ENCODE measurements around the gene NT5E. TPM values are rescaled to one million over a fixed set of nuclear protein-coding genes. Genes with fewer than 3 reads are reported as not detected.

NT5E gene
- total RNA-seq, 1 experiment from 2014 or later = 0.81 TPM

- no peak for TF ChIP-seq ZNF281 (CRISPR knock-in tag; IDR thresholded peaks at IDR 0.05)
- no peak for TF ChIP-seq SMAD3 (CRISPR knock-in tag; IDR thresholded peaks at IDR 0.05; ENCODE audit: borderline replicate concordance)
- TF ChIP-seq JAZF1 (CRISPR knock-in tag; IDR thresholded peaks at IDR 0.05) = no peak
- no peak for TF ChIP-seq ZNF138 (CRISPR knock-in tag; conservative IDR thresholded peaks at IDR 0.05)
- no peak for TF ChIP-seq RELA (CRISPR knock-in tag; IDR thresholded peaks at IDR 0.05; ENCODE audit: borderline replicate concordance)
- no peak for TF ChIP-seq CREM (CRISPR knock-in tag; IDR thresholded peaks at IDR 0.05)
- no peak for TF ChIP-seq ZMAT4 (CRISPR knock-in tag; IDR thresholded peaks at IDR 0.05)
- no peak for TF ChIP-seq E2F4 (CRISPR knock-in tag; IDR thresholded peaks at IDR 0.05; ENCODE audit: borderline replicate concordance, low read depth)
- no peak for TF ChIP-seq STAT6 (CRISPR knock-in tag; conservative IDR thresholded peaks at IDR 0.05; ENCODE audit: low read depth)
These were observed 44.6 kb upstream of the NT5E start (continued) for GRCh38 chr6:85405175-85405852.

- no peak overlapping the region for H3K4me3 Mint-ChIP-seq
- POLR2A ChIA-PET = no interaction called here
- H3K27ac Mint-ChIP-seq = no peak overlapping the region
- peaks cover 47% of the 10 kb centered on the region for H3K4me1 Mint-ChIP-seq
- ATAC-seq = no peak
- DNase-seq (ENCODE audit: low spot score) = no peak
- H3K9me3 Mint-ChIP-seq = no peaks in the 10 kb centered on the region
- TF ChIP-seq IRF2 (CRISPR knock-in tag; IDR thresholded peaks at IDR 0.05; ENCODE audit: borderline replicate concordance, low read depth) (no peak), STAT6 (CRISPR knock-in tag; conservative IDR thresholded peaks at IDR 0.05; ENCODE audit: low read depth) (no peak), ZNF512 (CRISPR knock-in tag; IDR thresholded peaks at IDR 0.05; ENCODE audit: borderline replicate concordance) (no peak), EMX1 (CRISPR knock-in tag; IDR thresholded peaks at IDR 0.05) (no peak), CTCF (IDR thresholded peaks at IDR 0.05) (no peak)
- CTCF ChIA-PET = no interaction called here
- peaks cover 2% of the 10 kb centered on the region; the same call in 1 of the 2 replicates for H3K27me3 Mint-ChIP-seq (ENCODE audit: low read depth)
- no peaks in the 10 kb centered on the region for H3K36me3 Mint-ChIP-seq
These were observed 44.1 kb upstream of the NT5E start for GRCh38 chr6:85405853-85406198.

Measured in WTC11 (cell line).